Sigmoid colon (tissue), 7 donors: ENCODE results near the gene HPS6. TPM values are rescaled to one million over a fixed set of nuclear protein-coding genes. Genes with fewer than 3 reads are reported as not detected.

Experiments used
- DNase-seq: peaks from one replicate; pipeline ENCODE4 v3.0.0-alpha.2; 2019
- H3K27ac ChIP-seq, 4 donors: fragments of 200-600 bp; sonication (generic); one replicate each; pipeline ENCODE4 v1.5.1; 2016 to 2019; ENCODE audit warnings: mild to moderate bottlenecking in 1 of 4
- H3K27me3 ChIP-seq, 3 donors: fragments of 200-600 bp; sonication (generic); one replicate each; pipeline ENCODE4 v1.5.1; 2019; ENCODE audit warnings: mild to moderate bottlenecking in 1 of 3
- H3K36me3 ChIP-seq, 4 donors: fragments of 200-600 bp; sonication (generic); one replicate each; pipeline ENCODE4 v1.5.1; 2016 to 2019
- H3K4me1 ChIP-seq, 4 donors: fragments of 200-600 bp; sonication (generic); one replicate each; pipeline ENCODE4 v1.5.1; 2017 to 2019
- H3K4me3 ChIP-seq, 4 donors: fragments of 200-600 bp; sonication (generic); one replicate each; pipeline ENCODE4 v1.5.1; 2017 to 2019; ENCODE audit warnings: mild to moderate bottlenecking in 2 of 4, moderate library complexity in 1 of 4
- H3K9me3 ChIP-seq, 4 donors: fragments of 200-600 bp in 3 of 4; sonication (generic) in 3 of 4; one replicate each; pipeline versions ENCODE4 v1.5.1 to v1.6.1; 2013 to 2019
- CTCF ChIP-seq, 4 experiments: fragments of 450-650 bp in 3 of 4; fragments of 200-600 bp in 1 of 4; IDR thresholded peaks; one replicate each; pipeline ENCODE4 v1.5.1; 2016 to 2019; ENCODE audit warnings: antibody characterized with exemption in 4 of 4, mild to moderate bottlenecking in 3 of 4, moderate library complexity in 2 of 4
- EP300 ChIP-seq, 4 donors: sonication (generic); formaldehyde crosslinking; IDR thresholded peaks; one replicate each; pipeline ENCODE4 v1.6.1; 2017; ENCODE audit warnings: antibody characterized with exemption in 4 of 4
- POLR2A ChIP-seq, 2 donors: fragments of 450-650 bp; IDR thresholded peaks; one replicate each; pipeline ENCODE4 v1.6.1; 2016; ENCODE audit warnings: antibody characterized with exemption in 2 of 2, mild to moderate bottlenecking in 2 of 2, moderate library complexity in 2 of 2
- POLR2AphosphoS5 ChIP-seq, 4 donors: sonication (generic); formaldehyde crosslinking; IDR thresholded peaks; one replicate each; pipeline ENCODE4 v1.6.1; 2017; ENCODE audit warnings: antibody characterized with exemption in 4 of 4
- WGBS, 2 donors: extraction: QIAGEN DNeasy Blood & Tissue Kit; methylation state at CpG; one replicate each; pipeline ENCODE4 v1.1.7; 2013; 5-methylcytosine and 5-hydroxymethylcytosine counted together
- intact Hi-C: fragments of 100-400 bp; cut with DNase I; formaldehyde crosslinking; loops from one replicate; pipeline ENCODE4 v1.15.1; 2023
- polyA plus RNA-seq, 3 donors: library from polyadenylated mRNA; stranded (reverse); fragments of 200-250 nt; gene quantifications; one replicate each; pipeline ENCODE4 v1.2.3, GENCODE V29; 2013
- total RNA-seq, 4 donors: library from RNA; depleted of rRNA; stranded (reverse); fragments of >200 nt; gene quantifications; one replicate each; pipeline ENCODE4 v1.1.0, GENCODE V29; 2016
- donor health status: healthy with polysubstance abuse.
- donor health status: Bipolar disorder and iron deficiency.
- donor health status: healthy.

HPS6 gene
- total and polyA plus RNA-seq, 7 donors, result 9.0 to 18.9 (median 13.4) TPM

- Histone ChIP-seq H3K4me3 (no peak overlapping the region), H3K9me3 (no peaks in the 10 kb centered on the region), H3K36me3 (peaks cover 37 to 44% (median 42%) of the 10 kb centered on the region in 4 donors), H3K4me1 (peaks cover 0 to 50% (median 46%) of the 10 kb centered on the region in 4 donors), H3K27ac (peak overlapping the region in 2 of 4 donors; percentile 94 to 100), H3K27me3 (no peaks in the 10 kb centered on the region)
- intact Hi-C loops, result no loop called here
- 56 to 66% methylated on average over 3 of the region's 3 CpGs for WGBS, 2 donors
- no peak for DNase-seq
- no peak for TF ChIP-seq EP300 (IDR thresholded peaks at IDR 0.05)
- TF ChIP-seq POLR2AphosphoS5 (IDR thresholded peaks at IDR 0.05), result no peak
- no peak for TF ChIP-seq POLR2A (IDR thresholded peaks at IDR 0.05)
- no peak for TF ChIP-seq CTCF (IDR thresholded peaks at IDR 0.05)
Measured at GRCh38 chr10:102112210-102112817, 47.2 kb downstream of the HPS6 start.

- Histone ChIP-seq H3K4me1 (peaks cover 0 to 61% (median 57%) of the 10 kb centered on the region in 4 donors), H3K4me3 (peak overlapping the region; percentile 59 to 87 (median 74)), H3K27ac (peak overlapping the region in 3 of 4 donors; percentile 94 to 100 (median 100)), H3K9me3 (no peaks in the 10 kb centered on the region), H3K36me3 (peaks cover 29 to 33% (median 31%) of the 10 kb centered on the region in 4 donors), H3K27me3 (no peaks in the 10 kb centered on the region)
- TF ChIP-seq POLR2A (IDR thresholded peaks at IDR 0.05) (no peak), CTCF (IDR thresholded peaks at IDR 0.05) (no peak), EP300 (IDR thresholded peaks at IDR 0.05) (no peak), POLR2AphosphoS5 (IDR thresholded peaks at IDR 0.05) (no peak)
- WGBS, 2 donors, result 46 to 47% methylated on average over 7 of the region's 7 CpGs
- intact Hi-C loops, result no loop called here
- no peak for DNase-seq
Measured at GRCh38 chr10:102113261-102113955, 48.3 kb downstream of the HPS6 start.

GRCh38 chr10:102113956-102114857 lies 49.1 kb downstream of the HPS6 start:
- H3K36me3 ChIP-seq, result peaks cover 21 to 25% (median 23%) of the 10 kb centered on the region in 4 donors
- no peak for TF ChIP-seq CTCF (IDR thresholded peaks at IDR 0.05)
- TF ChIP-seq POLR2A (IDR thresholded peaks at IDR 0.05), result no peak
- TF ChIP-seq POLR2AphosphoS5 (IDR thresholded peaks at IDR 0.05), result no peak
- TF ChIP-seq EP300 (IDR thresholded peaks at IDR 0.05), result no peak
- WGBS, 2 donors, result 1% methylated on average over 45 of the region's 45 CpGs
- H3K27me3 ChIP-seq, result no peaks in the 10 kb centered on the region
- H3K4me3 ChIP-seq, result peak overlapping the region; percentile 59 to 87 (median 74)
- H3K4me1 ChIP-seq, result peaks cover 0 to 69% (median 64%) of the 10 kb centered on the region in 4 donors
- intact Hi-C loops, result no loop called here
- DNase-seq, result peak; percentile 75
- H3K9me3 ChIP-seq, result no peaks in the 10 kb centered on the region
- peak overlapping the region; percentile 94 to 100 (median 100) for H3K27ac ChIP-seq

GRCh38 chr10:102114861-102115618 lies 49.9 kb downstream of the HPS6 start:
- 1 to 2% methylated on average over 23 of the region's 23 CpGs for WGBS, 2 donors
- H3K9me3 ChIP-seq, result no peaks in the 10 kb centered on the region
- H3K36me3 ChIP-seq, result peaks cover 13 to 17% (median 15%) of the 10 kb centered on the region in 4 donors
- H3K4me3 ChIP-seq, result peak overlapping the region; percentile 59 to 87 (median 74)
- peak; percentile 81 to 95 (median 84) for TF ChIP-seq POLR2AphosphoS5 (IDR thresholded peaks at IDR 0.05)
- peak; percentile 13 to 61 for TF ChIP-seq POLR2A (IDR thresholded peaks at IDR 0.05)
- no peak for TF ChIP-seq EP300 (IDR thresholded peaks at IDR 0.05)
- H3K27me3 ChIP-seq, result no peaks in the 10 kb centered on the region
- peaks cover 0 to 73% (median 64%) of the 10 kb centered on the region in 4 donors for H3K4me1 ChIP-seq
- H3K27ac ChIP-seq, result peak overlapping the region; percentile 94 to 100 (median 100)
- DNase-seq, result peak; percentile 94
- intact Hi-C loops, result loop anchor here (5.0 kb wide), 2 partner anchors 298 to 512 kb away; partner anchors contain the start of gene OGA
